HG03469 (cell line): ENCODE data around the gene FBLN1.

Experiments used
- ATAC-seq: cut with Tn5 transposase; IDR thresholded peaks from one replicate; pipeline ENCODE4 v1.9.1; 2021; ENCODE audit warnings: mild to moderate bottlenecking, moderate library complexity, moderate number of reproducible peaks; ENCODE audit not compliant: unreplicated experiment

Gene FBLN1

GRCh38 chr22:45503050-45503815, 550 bp downstream of the FBLN1 start:
- no peak for ATAC-seq

GRCh38 chr22:45503816-45504372, 1.2 kb downstream of the FBLN1 start:
- no peak for ATAC-seq

GRCh38 chr22:45504373-45505341, 2.0 kb downstream of the FBLN1 start:
- no peak for ATAC-seq

- ATAC-seq = no peak
Measured at GRCh38 chr22:45505991-45506747, 3.5 kb downstream of the FBLN1 start.

- no peak for ATAC-seq
Measured at GRCh38 chr22:45506816-45507360, 4.2 kb downstream of the FBLN1 start.

- ATAC-seq = no peak
Measured at GRCh38 chr22:45507798-45508197, 5.1 kb downstream of the FBLN1 start.

GRCh38 chr22:45508814-45509213, 6.1 kb downstream of the FBLN1 start:
- ATAC-seq = no peak

GRCh38 chr22:45510376-45511232, 7.9 kb downstream of the FBLN1 start:
- ATAC-seq = no peak

- ATAC-seq = no peak
Measured at GRCh38 chr22:45511847-45512261, 9.2 kb downstream of the FBLN1 start.

- ATAC-seq = no peak
Measured at GRCh38 chr22:45512363-45512762, 9.7 kb downstream of the FBLN1 start.

- no peak for ATAC-seq
Measured at GRCh38 chr22:45515676-45516075, 13.0 kb downstream of the FBLN1 start.

- ATAC-seq = no peak
Measured at GRCh38 chr22:45516163-45516562, 13.5 kb downstream of the FBLN1 start.

GRCh38 chr22:45516923-45517675, 14.4 kb downstream of the FBLN1 start:
- ATAC-seq = no peak

- no peak for ATAC-seq
Measured at GRCh38 chr22:45518136-45518535, 15.5 kb downstream of the FBLN1 start.

GRCh38 chr22:45518580-45518991, 15.9 kb downstream of the FBLN1 start:
- no peak for ATAC-seq

GRCh38 chr22:45521178-45521577, 18.5 kb downstream of the FBLN1 start:
- ATAC-seq = no peak

GRCh38 chr22:45522462-45522861, 19.8 kb downstream of the FBLN1 start:
- ATAC-seq = no peak

GRCh38 chr22:45524157-45524556, 21.5 kb downstream of the FBLN1 start:
- no peak for ATAC-seq

GRCh38 chr22:45524966-45525365, 22.3 kb downstream of the FBLN1 start:
- no peak for ATAC-seq
